ENCODE measurements around the gene CAMLG. TPM values are rescaled to one million over a fixed set of nuclear protein-coding genes. Genes with fewer than 3 reads are reported as not detected.

Gene CAMLG
- total RNA-seq, 1 experiment from 2014 or later, result 39.7 TPM

GRCh38 chr5:134738963-134739661, 764 bp downstream of the CAMLG start (continued):
- TF ChIP-seq ZNF532 (CRISPR knock-in tag; IDR thresholded peaks at IDR 0.05; ENCODE audit: borderline replicate concordance), result no peak
- no peak for TF ChIP-seq STAT6 (CRISPR knock-in tag; conservative IDR thresholded peaks at IDR 0.05; ENCODE audit: low read depth)

- peaks cover 19% of the 10 kb centered on the region for H3K36me3 Mint-ChIP-seq
- H3K4me1 Mint-ChIP-seq, result peaks cover 8% of the 10 kb centered on the region
- H3K27ac Mint-ChIP-seq, result peak overlapping the region; percentile 64
- H3K27me3 Mint-ChIP-seq (ENCODE audit: low read depth), result no peaks in the 10 kb centered on the region
- ChIA-PET CTCF (interaction anchor here (0.6 to 4.3 kb wide), 3 partner anchors 29 to 164 kb away, joined by 3 to 30 read pairs (median 11); partner anchors contain the start of gene PCBD2), POLR2A (no interaction called here)
- no peak overlapping the region for H3K4me3 Mint-ChIP-seq
- TF ChIP-seq JAZF1 (CRISPR knock-in tag; IDR thresholded peaks at IDR 0.05) (no peak), SP1 (CRISPR knock-in tag; conservative IDR thresholded peaks at IDR 0.05) (no peak), ERG (CRISPR knock-in tag; IDR thresholded peaks at IDR 0.05) (no peak), ARID4B (CRISPR knock-in tag; IDR thresholded peaks at IDR 0.05; ENCODE audit: borderline replicate concordance) (no peak), ZSCAN18 (CRISPR knock-in tag; IDR thresholded peaks at IDR 0.05) (no peak)
- no peaks in the 10 kb centered on the region for H3K9me3 Mint-ChIP-seq
- no peak for ATAC-seq
- DNase-seq (ENCODE audit: low spot score), result no peak
These were observed 2.7 kb downstream of the CAMLG start for GRCh38 chr5:134741052-134741451.
